ENCODE measurements around the gene CA10.

Gene CA10

GRCh38 chr17:52128721-52129120, 29.8 kb downstream of the CA10 start:
- Mint-ChIP-seq H3K4me3 (no peak overlapping the region), H3K27ac (no peak overlapping the region), H3K9me3 (peaks cover 0 to 4% of the 10 kb centered on the region in 2 donors), H3K27me3 (no peaks in the 10 kb centered on the region), H3K36me3 (no peaks in the 10 kb centered on the region), H3K4me1 (no peaks in the 10 kb centered on the region)
- no peak for ATAC-seq (replicated peaks)
- DNase-seq, result no peak

- ATAC-seq (replicated peaks) (no peak), DNase-seq (no peak)
- no peak overlapping the region for H3K4me3 Mint-ChIP-seq
- no peaks in the 10 kb centered on the region for H3K4me1 Mint-ChIP-seq
- peaks cover 0 to 4% of the 10 kb centered on the region in 2 donors for H3K9me3 Mint-ChIP-seq
- no peak overlapping the region for H3K27ac Mint-ChIP-seq
- no peaks in the 10 kb centered on the region for H3K27me3 Mint-ChIP-seq
- H3K36me3 Mint-ChIP-seq, result no peaks in the 10 kb centered on the region
These were observed 33.5 kb downstream of the CA10 start for GRCh38 chr17:52124993-52125392.

- Mint-ChIP-seq H3K4me3 (no peak overlapping the region), H3K36me3 (no peaks in the 10 kb centered on the region), H3K4me1 (no peaks in the 10 kb centered on the region), H3K9me3 (peaks cover 0 to 4% of the 10 kb centered on the region in 2 donors), H3K27ac (no peak overlapping the region), H3K27me3 (no peaks in the 10 kb centered on the region)
- no peak for DNase-seq
- ATAC-seq (replicated peaks), result no peak
These were observed 34.0 kb downstream of the CA10 start for GRCh38 chr17:52124561-52124960.

- Mint-ChIP-seq H3K9me3 (peaks cover 0 to 7% of the 10 kb centered on the region in 2 donors), H3K36me3 (no peaks in the 10 kb centered on the region), H3K27ac (no peak overlapping the region), H3K4me1 (no peaks in the 10 kb centered on the region), H3K27me3 (no peaks in the 10 kb centered on the region), H3K4me3 (no peak overlapping the region)
- ATAC-seq (replicated peaks), result no peak
- no peak for DNase-seq
These were observed 38.0 kb downstream of the CA10 start for GRCh38 chr17:52120465-52120864.

- DNase-seq (no peak), ATAC-seq (replicated peaks) (no peak)
- Mint-ChIP-seq H3K27me3 (no peaks in the 10 kb centered on the region), H3K9me3 (peaks cover 0 to under 1% of the 10 kb centered on the region in 2 donors), H3K4me3 (no peak overlapping the region), H3K27ac (no peak overlapping the region), H3K4me1 (no peaks in the 10 kb centered on the region), H3K36me3 (no peaks in the 10 kb centered on the region)
These were observed 47.5 kb downstream of the CA10 start for GRCh38 chr17:52110923-52111581.

GRCh38 chr17:52106638-52107261, 51.8 kb downstream of the CA10 start:
- ATAC-seq (replicated peaks) (no peak), DNase-seq (no peak)
- Mint-ChIP-seq H3K36me3 (no peaks in the 10 kb centered on the region), H3K27me3 (no peaks in the 10 kb centered on the region), H3K9me3 (no peaks in the 10 kb centered on the region), H3K4me1 (no peaks in the 10 kb centered on the region), H3K4me3 (no peak overlapping the region), H3K27ac (no peak overlapping the region)

DNA sequence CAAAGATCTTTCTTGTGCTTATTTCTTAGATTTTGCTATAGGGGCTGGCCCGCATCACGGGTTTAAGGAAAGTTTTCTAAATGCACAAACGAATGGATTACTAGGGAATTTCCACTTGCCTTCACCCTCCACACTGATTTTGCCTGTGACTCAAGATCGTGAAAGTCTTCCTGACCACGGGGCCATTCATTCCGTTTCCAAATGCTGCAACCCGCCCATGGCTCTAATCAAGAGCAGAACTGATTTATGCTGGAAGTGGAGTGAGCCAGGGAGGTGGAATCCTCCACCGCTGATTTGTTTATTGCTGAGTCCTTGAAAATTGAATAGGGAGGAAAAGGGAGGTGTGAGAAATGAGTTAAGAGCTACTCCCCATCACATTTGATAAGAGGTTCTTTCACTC, 52.4 kb downstream of the CA10 start:
- H3K9me3 Mint-ChIP-seq, result no peaks in the 10 kb centered on the region
- ATAC-seq (replicated peaks) (no peak), DNase-seq (no peak)
- no peaks in the 10 kb centered on the region for H3K4me1 Mint-ChIP-seq
- no peak overlapping the region for H3K4me3 Mint-ChIP-seq
- no peak overlapping the region for H3K27ac Mint-ChIP-seq
- H3K36me3 Mint-ChIP-seq, result no peaks in the 10 kb centered on the region
- no peaks in the 10 kb centered on the region for H3K27me3 Mint-ChIP-seq

- H3K27me3 Mint-ChIP-seq, result no peaks in the 10 kb centered on the region
- ATAC-seq (replicated peaks) (no peak), DNase-seq (no peak)
- no peaks in the 10 kb centered on the region for H3K36me3 Mint-ChIP-seq
- H3K4me1 Mint-ChIP-seq, result no peaks in the 10 kb centered on the region
- H3K27ac Mint-ChIP-seq, result no peak overlapping the region
- no peak overlapping the region for H3K4me3 Mint-ChIP-seq
- no peaks in the 10 kb centered on the region for H3K9me3 Mint-ChIP-seq
These were observed 52.9 kb downstream of the CA10 start for GRCh38 chr17:52105591-52105990.

DNA sequence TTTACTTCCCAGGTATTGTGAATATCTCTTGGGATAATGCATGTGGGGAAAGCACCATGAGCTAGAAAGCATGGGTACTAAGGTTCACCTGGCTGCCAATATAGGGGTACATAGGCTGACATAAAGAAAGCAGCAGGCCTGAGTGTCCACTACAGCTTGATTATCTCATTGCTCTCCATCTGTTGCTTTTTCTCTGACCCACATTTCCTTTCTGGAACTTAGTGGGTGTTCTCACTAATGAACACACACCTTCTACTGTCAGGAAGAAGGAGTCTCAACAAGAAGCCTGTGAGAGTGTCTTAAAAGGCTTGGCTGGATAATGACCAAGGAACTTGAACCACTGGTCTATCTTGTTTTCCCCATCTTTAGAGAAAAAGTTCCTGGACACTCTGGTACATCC, 62.5 kb downstream of the CA10 start:
- Mint-ChIP-seq H3K4me1 (no peaks in the 10 kb centered on the region), H3K27me3 (no peaks in the 10 kb centered on the region), H3K9me3 (peaks cover 3 to 5% of the 10 kb centered on the region in 2 donors), H3K27ac (no peak overlapping the region), H3K4me3 (no peak overlapping the region), H3K36me3 (no peaks in the 10 kb centered on the region)
- no peak for ATAC-seq (replicated peaks)
- DNase-seq, result no peak

DNA sequence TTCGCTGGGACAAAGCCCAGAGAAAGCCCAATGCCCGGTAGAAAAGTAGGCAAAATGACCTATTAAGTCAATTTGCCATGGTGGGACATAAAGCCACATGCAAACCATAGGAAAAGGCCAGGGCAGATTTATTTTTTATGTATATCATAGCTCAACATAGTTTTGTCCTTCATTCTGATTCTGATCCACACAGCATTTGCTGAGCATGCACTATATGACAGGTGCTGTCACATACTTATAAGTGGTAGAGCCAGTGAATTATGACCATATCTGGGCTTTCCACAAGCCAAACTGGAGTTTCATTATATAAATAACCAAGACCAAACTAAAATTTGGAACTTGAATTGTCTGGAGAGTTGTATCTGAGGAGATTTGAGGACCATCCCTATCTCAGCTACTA, 74.3 kb downstream of the CA10 start:
- Mint-ChIP-seq H3K27ac (no peak overlapping the region), H3K4me1 (no peaks in the 10 kb centered on the region), H3K36me3 (no peaks in the 10 kb centered on the region), H3K27me3 (no peaks in the 10 kb centered on the region), H3K4me3 (no peak overlapping the region), H3K9me3 (peaks cover 4 to 6% of the 10 kb centered on the region in 2 donors)
- ATAC-seq (replicated peaks) (no peak), DNase-seq (no peak)

DNA sequence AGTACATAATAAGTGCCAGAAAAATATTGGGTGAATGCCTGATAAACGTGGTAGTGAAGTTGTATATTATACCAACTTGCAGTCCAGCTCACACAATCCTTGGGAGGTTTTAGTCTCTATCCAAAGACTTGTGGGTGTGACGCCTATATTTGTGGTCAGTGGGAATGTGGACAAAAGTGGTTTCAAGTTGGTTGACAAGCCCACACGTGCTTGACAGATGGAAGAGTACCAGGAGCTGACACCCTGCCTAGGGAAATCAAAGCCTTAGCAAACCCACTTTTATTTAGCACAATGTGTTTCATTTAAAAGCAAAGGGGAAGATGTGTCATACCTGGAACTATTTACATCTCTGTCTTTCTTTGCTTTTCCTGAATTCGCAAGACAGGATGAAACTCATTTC, 79.0 kb downstream of the CA10 start:
- no peak overlapping the region for H3K27ac Mint-ChIP-seq
- H3K36me3 Mint-ChIP-seq, result no peaks in the 10 kb centered on the region
- H3K9me3 Mint-ChIP-seq, result peaks cover 4 to 6% of the 10 kb centered on the region in 2 donors
- H3K27me3 Mint-ChIP-seq, result no peaks in the 10 kb centered on the region
- no peak for DNase-seq
- no peak for ATAC-seq (replicated peaks)
- H3K4me1 Mint-ChIP-seq, result no peaks in the 10 kb centered on the region
- H3K4me3 Mint-ChIP-seq, result no peak overlapping the region

DNA sequence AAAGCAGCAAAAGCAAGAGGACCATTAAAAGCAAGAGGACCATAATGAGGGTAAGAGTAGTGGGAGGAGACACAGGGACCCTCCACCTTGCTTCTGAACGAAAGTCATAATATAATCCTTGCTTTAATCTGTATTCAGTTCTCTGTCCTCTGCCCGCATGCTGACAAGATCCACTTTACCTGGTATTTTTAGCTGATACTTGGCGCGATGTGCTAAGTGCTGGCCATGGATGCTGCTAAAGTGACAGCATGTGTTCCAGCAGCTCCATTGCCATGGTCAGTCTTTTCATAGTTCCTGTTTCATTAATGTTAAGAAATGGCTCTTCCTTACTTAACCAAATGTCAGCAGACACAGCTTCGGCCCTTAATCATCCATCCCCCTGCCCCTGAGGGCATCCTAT, 86.8 kb downstream of the CA10 start:
- DNase-seq, result no peak
- Mint-ChIP-seq H3K27ac (no peak overlapping the region), H3K4me1 (no peaks in the 10 kb centered on the region), H3K4me3 (no peak overlapping the region), H3K36me3 (no peaks in the 10 kb centered on the region), H3K9me3 (peaks cover 3 to 6% of the 10 kb centered on the region in 2 donors), H3K27me3 (no peaks in the 10 kb centered on the region)
- ATAC-seq (replicated peaks), result no peak

GRCh38 chr17:52064791-52065211, 93.7 kb downstream of the CA10 start:
- Mint-ChIP-seq H3K27me3 (no peaks in the 10 kb centered on the region), H3K4me3 (no peak overlapping the region), H3K36me3 (no peaks in the 10 kb centered on the region), H3K27ac (no peak overlapping the region), H3K4me1 (no peaks in the 10 kb centered on the region), H3K9me3 (peaks cover 9 to 16% of the 10 kb centered on the region in 2 donors)
- ATAC-seq (replicated peaks) (no peak), DNase-seq (no peak)

GRCh38 chr17:52049496-52049895, 109.0 kb downstream of the CA10 start:
- Mint-ChIP-seq H3K27me3 (no peaks in the 10 kb centered on the region), H3K9me3 (peaks cover 2 to 4% of the 10 kb centered on the region in 2 donors), H3K36me3 (no peaks in the 10 kb centered on the region), H3K27ac (no peak overlapping the region), H3K4me3 (no peak overlapping the region), H3K4me1 (no peaks in the 10 kb centered on the region)
- DNase-seq (no peak), ATAC-seq (replicated peaks) (no peak)

DNA sequence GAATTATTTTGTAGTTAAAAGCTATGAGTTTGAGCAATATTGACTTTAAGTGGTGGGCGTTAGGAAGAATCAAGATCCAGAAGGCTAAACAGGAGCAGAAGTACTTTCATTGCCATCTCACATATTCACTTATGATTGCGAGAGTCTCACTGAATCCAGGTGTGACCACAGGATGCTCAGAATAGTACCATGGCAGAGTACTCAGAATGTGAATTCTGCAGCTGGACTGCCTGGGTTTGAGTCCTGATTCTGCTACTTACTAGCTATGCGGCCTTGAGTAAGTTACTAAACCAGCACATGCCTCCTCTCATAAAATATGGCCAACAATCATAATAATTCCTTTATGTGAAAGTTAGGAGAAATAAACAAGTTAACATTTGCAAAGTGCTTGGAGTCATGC, 109.5 kb downstream of the CA10 start:
- ATAC-seq (replicated peaks) (no peak), DNase-seq (no peak)
- Mint-ChIP-seq H3K9me3 (peaks cover 0 to 4% of the 10 kb centered on the region in 2 donors), H3K4me3 (no peak overlapping the region), H3K27ac (no peak overlapping the region), H3K36me3 (no peaks in the 10 kb centered on the region), H3K27me3 (no peaks in the 10 kb centered on the region), H3K4me1 (no peaks in the 10 kb centered on the region)
